GM19238 (cell line): ENCODE results near the gene PSAPL1.

Source experiments
- DNase-seq: peaks from one replicate; pipeline ENCODE4 v3.0.0; 2011; ENCODE audit warnings: low spot score; ENCODE audit not compliant: insufficient read length

The PSAPL1 gene

DNA sequence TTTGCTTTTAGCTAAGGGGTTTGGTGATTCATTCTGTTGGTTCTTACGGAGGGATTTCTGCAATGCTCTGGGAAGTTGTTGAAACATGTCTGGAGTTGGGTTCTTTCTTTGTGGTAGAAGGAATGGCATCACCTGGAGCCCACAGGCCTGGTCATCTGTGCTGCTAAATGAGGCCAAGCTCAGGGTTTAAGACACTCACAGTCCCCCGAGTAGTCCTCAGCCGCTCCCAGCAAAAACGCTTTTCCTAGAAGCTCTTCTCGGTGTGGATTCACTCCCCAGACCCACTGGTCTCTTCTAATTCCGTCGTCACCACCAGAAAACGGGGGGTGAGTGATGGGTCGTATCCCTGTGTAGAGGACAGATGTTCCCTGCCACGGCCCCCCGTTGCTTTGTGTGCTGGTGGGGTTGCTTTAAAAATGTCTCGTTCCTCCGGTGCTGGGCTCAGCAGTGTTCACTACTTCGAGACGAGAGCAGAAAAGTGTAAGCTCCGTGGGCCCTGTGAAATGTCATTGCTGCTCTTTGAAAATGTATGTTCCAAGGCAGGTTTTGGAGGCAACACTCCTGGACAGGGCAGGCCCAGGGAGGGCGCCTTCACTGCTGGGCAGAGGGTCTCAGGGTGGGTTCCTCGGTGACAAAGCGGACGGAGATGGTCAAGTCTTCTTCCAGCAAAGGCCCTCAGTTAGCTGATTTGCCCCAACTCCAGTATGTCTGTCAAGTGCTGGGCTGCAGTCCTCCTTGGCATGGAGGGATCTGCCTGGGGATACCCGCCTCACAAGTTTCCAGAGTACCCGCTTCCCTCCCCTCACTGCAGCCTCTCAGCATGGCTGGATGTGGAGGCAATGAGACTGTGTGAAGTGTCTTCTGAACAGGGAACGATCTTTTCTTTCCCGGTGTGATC lies 37.3 kb downstream of the PSAPL1 start:
- no peak for DNase-seq

DNA sequence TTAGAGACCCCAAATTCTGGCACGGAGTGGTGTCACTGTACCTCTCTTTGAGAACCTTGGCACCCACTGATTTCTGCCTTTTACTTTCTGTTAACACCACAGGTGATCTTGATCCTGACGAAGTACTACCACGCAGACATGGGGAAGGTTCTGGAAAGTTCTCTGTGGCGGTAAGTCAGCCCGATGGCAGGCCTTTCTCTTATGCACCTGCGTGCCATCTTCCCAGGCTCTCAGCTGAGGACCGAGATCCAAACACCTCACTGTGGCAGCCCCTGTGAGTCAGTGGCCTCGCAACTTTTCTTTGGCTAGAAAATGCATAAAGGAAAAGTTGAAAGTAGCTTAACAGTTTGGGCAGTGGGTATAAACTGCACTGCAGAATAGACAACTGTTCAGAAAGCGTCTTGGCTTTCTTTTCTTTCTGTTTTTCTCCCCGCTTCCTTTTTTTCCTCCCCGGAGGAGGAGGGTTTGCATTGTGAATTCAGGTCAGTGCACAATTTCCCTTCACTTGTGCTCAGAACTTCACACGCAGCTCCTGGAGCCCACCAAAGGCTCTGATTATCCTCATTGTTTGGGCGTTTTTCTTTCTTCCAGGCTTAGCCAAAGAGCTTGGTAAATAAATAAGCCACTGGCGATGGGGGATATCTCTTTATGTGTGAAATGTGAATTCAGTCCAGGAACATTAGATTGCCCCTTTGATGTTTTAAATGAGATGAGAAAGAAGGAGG lies 38.4 kb downstream of the PSAPL1 start:
- DNase-seq, result no peak

DNA sequence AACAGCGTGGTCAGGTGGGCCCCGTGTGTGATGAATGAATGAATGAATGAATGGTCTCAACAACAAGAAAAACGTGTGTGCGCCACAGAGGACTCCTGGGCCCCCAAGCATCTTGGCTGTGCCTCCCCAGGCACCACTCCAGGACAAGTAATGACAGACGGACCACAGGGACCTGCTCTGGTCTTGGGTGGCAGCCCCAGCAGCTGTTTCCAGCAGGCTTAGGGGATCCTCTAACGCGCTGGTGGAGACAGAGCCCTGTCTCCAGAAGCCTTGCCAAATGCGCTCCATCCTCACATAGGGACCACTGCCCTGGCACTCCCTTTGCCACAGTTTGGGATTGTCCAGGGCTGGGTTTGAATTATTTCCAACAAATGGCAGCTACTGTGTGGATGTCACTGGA lies 39.1 kb downstream of the PSAPL1 start:
- no peak for DNase-seq

DNA sequence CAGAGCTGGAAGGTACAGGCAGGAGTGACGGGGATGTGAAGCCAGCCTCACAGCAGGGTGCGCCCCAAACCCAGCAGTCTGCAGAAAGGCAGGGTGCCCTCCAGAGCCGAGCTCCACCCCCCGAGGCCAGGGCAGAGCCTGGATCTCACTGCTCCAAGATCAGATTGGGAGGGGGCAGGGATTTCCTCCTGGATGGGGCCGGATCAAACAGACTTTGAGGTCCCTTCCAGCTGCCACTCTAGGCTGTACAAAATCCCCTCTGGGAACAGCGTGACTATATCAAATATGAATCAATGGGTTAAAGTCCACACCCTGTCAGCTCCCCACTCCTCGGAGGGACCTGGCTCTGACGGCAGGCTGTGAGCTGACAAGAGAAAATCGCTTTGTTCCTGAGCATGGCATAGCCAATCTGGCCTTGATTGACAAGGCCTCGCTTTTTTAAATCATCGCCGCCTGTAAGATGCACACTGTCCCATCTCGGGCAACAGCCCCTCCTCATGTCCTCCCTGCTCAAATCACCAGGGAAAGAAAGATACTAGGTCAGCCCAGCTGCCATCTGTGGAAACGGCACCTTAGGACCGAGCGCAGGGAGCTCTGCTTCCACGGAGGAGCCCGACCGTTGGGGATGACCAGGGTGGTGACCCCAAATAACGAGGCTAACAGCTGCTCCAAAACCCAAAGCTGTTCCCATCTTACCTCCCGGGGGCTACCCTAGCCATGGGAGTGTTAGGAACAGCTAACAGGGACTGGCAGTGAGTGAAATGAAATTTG lies 39.9 kb downstream of the PSAPL1 start:
- no peak for DNase-seq

DNA sequence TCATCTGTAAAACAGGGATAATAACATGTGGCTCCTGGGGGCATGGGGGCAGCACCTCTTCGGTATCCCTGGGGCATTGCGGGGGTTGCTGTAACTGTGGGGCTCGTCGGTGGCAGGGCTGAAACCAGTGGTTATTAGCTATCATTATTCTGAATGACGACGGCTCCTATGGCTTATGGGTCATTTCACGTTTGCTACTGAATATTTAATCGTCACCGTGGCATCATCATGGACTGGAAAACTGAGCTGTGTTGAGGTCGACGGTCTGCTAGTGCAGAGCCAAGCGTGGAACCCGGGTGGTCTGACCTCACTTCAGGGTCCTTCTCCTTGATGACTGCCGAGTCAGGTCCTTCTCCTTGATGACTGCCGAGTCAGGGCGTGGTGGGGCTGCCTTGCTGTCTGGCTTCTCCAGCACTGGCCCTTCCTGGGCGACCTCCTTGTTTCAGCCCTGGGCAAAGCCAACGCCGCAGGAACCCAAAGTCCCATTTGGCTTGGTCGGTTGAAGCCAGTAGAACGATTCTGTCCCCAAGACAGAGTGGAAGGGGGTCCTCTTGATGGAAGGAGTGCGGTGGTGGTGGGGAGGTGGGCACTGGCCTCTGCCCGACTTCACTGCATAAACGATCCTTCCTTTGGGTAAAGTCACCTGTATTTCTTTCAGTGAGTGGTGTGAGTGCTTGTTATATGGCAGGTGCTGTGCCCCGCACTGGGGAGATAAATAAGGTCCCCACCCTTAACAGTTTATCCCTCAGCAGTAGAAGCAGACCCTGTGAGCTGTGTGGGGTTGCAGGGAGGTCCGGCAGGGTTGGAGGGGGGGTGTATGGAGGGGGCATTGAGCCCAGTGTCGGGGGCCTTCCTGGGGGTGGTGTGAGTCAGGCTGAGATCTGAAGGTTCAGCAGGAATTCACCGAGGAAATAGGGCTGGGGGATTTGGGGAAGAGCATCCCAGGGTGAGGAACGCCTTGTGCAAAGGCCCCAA lies 40.8 kb downstream of the PSAPL1 start:
- no peak for DNase-seq

DNA sequence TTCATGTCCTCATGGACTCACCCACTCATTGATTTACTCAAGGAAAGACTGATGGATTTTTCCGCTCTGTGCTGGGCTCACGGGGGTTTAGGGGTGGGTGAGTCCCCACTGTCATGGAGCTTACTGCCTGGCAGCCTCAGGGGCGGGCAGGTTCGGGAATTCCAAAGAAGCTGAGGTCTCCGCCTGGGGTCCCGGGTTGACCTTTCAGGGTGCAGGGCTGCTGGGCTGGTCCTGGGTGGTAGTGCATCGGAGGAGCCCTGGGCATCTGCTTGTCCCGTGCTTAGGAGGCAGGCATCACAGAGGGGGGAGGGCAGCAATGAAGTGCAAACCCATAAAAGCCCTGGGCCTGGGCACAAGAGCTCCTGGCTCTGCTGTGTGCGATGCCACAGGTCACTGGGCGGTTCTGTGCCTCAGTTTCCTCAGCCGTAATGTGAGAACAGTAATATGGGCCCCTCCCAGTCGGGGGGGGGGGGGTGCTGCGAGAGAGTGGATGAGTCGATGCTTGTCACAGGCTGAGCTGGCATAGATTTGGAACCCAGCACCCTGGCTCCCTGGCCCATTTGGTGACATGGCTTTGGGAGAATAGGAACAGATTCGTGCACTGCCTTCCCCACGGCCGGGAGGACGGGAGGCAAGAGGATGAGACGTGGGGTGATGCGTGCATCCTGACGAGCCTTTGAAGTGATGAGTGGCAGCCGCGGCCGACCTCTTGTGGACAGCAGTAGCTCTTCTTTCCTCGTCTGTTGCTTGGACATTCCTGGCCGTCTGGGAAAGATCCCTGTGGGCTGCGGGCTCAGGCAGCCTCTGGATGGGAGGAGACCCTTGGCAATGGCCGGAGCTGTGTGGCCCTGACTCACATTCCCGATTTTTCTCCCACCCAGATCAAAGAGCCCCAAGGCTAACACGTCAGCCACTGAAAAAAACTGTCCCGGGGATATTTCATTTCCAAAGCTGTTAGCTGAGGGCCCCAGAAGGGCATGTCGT lies 42.0 kb downstream of the PSAPL1 start:
- no peak for DNase-seq

DNA sequence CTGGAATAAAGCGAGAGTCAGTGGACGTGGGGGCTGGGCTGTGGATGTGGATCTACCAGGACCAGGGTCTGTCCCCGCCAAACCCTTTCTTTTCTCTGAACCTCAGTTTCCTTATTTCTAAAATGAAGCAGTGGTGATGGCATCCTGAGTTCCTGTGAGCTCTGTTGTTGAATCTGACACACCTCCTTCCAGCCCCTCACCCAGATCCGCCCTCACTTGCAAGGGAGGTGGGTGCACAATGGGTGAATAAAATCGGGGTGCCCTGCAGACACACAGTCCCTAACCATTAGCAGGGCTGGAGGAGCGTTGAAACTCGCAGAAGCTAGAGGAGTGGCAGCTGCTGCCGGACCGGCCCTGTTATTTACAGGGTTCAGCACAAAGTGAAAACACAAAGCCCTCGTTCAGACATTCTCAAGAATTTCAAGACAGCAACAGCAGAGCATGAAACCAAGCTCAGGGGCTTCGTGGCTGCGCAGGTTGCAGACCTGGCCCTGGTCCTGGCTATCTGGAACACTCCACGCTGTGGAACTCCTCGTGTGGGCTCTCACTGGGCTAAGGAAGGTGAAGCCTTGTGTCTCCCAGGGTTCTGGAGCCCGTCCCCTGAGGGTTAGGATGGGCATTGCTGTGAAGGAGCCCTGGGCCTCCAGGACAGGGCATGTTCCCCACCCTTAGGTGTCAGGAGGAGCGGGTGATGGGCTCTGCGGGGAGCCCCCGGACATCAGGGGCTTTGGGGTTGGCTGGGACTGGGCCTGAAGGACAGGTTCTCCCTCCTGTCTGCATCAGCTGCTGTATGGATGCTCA lies 42.9 kb downstream of the PSAPL1 start:
- no peak for DNase-seq

DNA sequence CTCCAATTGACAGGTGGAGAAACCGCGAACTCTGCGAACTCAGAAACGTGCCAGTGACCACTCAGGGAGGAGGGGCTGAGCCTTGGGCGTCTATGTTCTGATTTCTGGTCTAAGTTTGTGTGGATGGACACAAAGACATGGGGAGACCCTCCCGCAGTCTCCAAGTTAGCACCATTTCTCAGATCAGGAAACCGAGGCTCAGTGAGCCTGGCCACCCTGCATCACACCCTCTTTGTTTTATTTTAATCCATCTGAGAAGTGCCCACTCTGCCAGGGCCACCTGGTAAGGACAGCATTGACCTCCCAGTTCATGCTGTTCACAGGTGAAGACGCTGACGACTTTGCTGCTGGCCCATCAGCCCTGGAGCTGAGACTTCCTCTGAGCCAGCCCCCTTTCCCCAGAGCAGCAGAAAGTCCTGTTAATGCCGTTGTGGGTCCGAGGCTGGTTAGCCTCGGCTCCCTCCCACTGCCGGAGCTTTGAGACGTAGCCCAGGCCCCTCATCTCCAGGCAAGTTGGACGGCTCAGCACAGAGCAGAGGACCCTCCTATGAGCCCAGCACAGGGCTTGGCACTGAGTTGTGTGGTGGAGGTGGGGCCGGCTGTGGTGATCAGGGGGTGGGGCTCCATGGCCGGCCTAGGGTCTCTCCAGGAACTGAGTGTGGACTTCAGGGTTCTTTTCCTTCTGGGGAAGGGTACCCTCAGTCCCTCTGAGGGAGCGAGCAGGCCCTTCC lies 43.7 kb downstream of the PSAPL1 start:
- no peak for DNase-seq

DNA sequence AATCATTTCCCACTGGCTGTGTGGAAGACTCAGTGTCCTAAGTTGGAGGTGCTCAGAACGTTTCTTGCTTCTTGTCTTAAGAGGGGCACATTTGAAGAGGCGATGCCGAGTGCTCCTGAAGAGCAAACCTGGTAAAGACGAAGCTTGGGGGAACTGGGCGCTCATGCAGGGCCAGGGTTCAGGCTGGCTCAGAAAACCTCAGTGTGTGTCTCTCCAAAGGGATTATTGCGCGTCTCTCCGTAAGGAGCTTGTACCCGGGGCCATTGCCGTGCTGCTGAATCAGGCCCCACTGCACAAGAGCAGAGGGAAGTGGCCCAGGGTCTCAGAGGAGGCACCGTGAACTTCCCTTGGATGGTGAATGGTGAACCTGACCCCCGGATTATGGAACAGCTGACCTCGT lies 44.4 kb downstream of the PSAPL1 start:
- DNase-seq, result no peak

DNA sequence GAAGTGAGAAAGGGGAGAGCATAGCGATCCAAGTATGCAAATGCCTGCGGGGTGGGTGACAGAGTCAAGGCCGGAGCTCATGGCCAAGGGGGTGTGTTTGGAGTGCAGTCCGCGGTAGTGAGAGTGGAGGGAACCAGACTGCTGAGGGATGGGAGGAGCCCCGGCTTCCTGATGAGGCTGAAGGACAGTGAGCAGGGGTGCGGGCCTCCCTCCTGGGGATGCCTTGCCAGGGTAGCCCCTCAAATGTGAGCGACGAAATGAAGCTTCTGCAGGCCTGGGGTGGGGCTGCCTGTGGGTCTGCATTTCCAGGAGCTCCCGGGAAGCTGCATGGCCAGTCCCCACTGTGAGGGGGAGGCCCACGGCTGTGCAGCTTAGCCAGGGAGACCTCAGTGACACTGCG lies 45.0 kb downstream of the PSAPL1 start:
- no peak for DNase-seq

DNA sequence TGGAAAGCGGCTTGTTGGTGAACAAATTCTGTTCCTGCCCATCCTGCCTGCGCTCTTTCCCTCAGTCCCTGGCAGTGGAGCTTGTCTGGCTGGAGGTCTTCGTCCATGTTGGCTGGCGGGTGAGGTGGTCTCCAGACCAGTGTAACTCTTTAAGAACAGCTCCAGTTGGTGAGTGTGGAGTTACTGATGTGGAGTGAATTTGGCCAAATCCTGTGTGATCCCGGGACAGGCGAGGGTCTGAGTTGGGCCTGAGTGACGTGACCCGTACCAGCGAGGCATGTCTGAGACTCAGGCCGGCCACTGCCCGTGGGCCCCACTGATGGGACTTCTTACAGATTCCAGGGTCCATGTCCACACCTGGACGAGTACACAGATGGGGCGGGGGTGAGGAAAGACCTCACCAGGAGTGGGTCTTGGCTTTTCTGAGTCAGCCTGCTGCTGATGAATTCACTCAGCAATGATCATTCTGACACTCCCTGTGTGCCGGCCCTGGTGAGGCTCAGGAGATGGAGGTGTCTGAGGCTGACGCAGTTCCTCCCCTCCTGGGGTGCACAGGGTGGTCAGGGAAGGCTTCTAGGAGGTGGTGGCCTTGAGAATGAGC lies 45.5 kb downstream of the PSAPL1 start:
- DNase-seq, result no peak

DNA sequence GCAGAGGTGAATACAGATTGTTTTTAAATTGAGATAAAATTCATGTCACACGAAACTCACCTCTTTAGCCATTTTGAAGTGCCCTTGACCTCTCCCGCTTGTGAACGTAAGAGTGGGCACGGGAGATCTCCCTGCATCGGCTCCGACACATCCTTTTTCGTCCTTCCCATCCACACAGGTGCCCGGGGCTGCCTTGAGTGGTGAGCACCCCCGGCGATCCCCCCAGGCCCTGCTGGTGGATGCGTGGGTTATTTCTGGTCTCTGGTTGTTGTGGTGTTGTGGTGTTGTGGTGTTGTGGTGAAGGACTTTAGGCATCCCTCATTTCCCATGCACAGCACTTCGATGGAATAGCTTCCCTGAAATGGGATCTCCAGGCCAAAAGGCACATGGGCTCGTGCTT lies 46.1 kb downstream of the PSAPL1 start:
- DNase-seq, result no peak

DNA sequence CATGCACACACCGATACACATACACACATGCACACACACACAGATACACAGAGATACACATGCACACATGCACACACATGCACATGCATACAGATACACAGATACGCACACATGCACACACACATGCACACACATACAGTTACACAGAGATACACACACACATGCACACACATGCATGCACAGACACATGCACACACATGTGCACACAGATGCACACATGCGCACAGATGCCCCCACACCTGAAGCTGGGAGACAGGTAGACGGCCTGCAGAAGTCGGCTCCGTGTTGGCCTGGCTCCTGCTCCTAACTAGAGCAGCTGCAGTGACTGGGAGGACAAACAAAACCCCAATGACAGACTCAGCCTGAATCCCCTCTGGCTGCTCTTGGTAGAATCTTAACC lies 46.8 kb downstream of the PSAPL1 start:
- DNase-seq, result no peak

DNA sequence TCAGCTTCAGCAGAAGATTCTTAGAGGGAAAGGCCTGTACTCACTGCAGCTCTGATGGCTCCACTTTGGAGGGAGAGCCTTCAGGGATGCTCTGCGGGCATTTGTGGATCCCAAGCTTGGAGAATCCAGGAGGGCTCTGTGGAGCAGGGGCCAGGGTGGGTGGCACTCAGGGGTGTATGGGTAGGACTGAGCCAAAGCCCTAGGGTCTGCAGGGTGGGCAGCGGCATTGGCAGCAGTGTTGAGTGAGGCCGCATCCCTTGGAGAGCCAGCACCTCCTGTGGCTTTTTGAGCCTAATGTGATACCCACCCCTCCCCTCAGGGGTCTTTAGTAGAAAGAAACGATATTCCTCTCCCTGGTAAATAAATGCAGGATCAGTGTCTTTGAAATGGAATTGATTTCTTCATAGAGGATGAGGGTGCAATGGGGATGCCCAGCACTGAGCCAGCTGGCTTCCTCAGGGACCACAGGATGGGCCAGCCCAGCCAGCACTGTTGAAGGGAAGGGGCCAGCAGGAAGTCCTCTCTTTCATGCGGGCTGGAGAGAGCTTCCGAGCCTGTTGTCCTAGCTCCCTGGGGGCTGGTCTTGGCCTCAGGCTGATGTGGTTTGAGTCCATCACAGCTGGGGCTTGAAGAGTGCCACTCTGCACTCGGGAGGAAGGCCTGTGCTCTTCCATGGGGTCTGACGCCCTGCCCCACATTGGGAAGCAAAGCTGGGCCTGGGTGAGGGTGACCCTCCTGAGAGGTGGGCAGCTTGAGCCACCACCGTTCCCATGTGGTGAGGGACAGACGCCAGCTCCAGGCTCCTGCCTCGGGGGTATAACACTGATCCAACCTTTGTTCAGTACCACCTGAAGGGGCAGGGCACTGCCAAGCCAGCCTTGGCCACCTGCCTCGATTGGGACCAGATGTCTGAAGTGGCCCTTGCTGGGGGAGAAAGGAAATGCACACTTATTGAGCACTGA lies 49.5 kb downstream of the PSAPL1 start:
- DNase-seq, result no peak

DNA sequence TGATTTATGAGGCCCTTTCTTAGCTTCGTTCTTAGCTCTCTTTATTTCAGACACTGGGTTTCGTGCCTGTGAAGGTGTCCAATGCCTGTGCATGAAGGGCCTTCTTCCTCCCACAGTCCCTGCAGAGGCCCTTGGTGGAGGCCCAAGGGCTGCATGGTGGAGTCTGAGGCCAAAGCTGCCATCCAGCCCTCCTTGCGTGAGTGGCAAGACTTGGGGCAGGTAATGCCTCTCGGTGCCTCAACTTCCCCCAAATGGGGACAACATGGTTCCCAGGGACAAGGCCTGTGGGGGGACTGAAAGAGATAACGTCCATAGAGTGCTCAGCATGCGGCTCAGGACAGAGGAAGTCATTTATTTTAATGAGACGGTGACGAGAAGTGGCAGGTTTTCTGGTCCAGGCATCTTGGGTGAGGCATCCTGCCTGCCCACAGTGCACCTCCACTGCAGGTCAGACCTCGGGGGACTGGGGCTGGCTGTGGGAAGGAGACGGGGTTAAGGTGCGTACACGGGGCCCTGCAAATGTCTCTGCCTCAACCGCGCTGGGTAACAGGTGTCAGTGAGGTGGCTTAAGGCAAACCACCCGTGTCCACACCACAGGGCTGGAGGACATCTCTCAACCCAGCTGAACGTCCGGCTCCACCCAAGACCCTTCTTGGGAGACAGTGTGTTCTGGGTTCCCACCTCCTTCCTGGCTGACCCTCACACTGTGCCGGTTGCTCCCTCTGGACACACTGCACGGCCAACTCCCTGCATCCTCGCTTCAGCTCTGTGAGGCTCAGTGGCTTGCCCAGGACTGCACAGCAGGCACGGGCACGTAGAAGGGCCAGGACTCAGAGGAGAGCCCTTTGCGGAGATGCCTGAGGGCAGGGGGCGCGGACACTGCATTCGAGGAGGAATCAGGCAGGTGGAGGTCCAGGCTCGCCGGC lies 50.5 kb downstream of the PSAPL1 start:
- DNase-seq, result no peak
